ENCODE measurements around the gene SUPT6H. TPM values are rescaled to one million over a fixed set of nuclear protein-coding genes. Genes with fewer than 3 reads are reported as not detected.

Gene SUPT6H
- total and polyA plus RNA-seq, 2 of the 8 experiments (the other 6 are each of a cell fraction or from before 2014, with no cell fraction given): 32.0 to 59.9 TPM

DNA sequence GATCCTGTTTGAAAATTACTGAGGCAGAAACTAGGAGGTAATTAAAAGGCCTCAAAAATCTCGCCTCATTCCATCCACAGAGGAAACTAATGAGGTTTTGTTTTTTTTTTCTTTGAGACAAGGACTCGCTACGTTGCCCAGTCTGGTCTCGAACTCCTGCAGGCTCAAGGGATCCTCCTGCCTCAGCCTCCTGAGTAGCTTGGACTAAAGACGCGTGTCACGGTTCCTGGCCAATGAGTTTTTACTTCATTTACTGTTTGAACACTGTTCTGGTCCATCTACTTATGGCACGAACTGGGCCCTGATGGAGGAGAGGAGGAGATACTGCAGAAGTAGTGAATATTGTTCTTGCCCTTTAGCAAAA, 16.4 kb upstream of the SUPT6H start:
- Histone ChIP-seq H4K20me1 (replicated peaks in 1 of 2; ENCODE audit: control insufficient read depth in 1 of 2, insufficient read depth in 2 of 2, low read length in 2 of 2) (peaks cover 0 to 7% of the 10 kb centered on the region in 2 experiments), H3K4me1 (replicated peaks in 1 of 4; ENCODE audit: control insufficient read depth in 3 of 4, insufficient read depth in 4 of 4, low read length in 3 of 4) (0 out of 7 replicates have a peak, but pooled peaks cover 0 to 2% (median under 1%) of the 10 kb centered on the region in 4 experiments), H3K79me2 (ENCODE audit: control insufficient read depth in 1 of 2, insufficient read depth in 2 of 2, low read length in 2 of 2) (peaks cover 3 to 27% of the 10 kb centered on the region in 2 experiments; a peak in 3 of 4 replicates), H3K9me3 (ENCODE audit: insufficient read depth in 2 of 2, low read depth in 1 of 2, low read length in 1 of 2) (no peaks in the 10 kb centered on the region), H2BK5ac (ENCODE audit: low read depth, low read length) (no peak overlapping the region; the same call in 1 of the 2 replicates), H2BK12ac (ENCODE audit: low read depth, low read length) (no peak overlapping the region), H3K4me3 (ENCODE audit: extremely low read depth in 1 of 4, insufficient read depth in 2 of 4, low read depth in 3 of 4, low read length in 4 of 4) (peak overlapping the region; percentile 74 to 97 (median 88)), H3K27ac (ENCODE audit: low read depth, low read length) (peak overlapping the region; percentile 50; the same call in 1 of the 2 replicates), H3K4ac (replicated peaks; ENCODE audit: insufficient read length, low read depth, low read length) (peak overlapping the region; percentile 65), H3K56ac (replicated peaks; ENCODE audit: insufficient read length, low read depth, low read length) (peak overlapping the region; percentile 82), H3K36me3 (ENCODE audit: control insufficient read depth in 2 of 4, insufficient read depth in 4 of 4, low read length in 3 of 4) (peaks cover 14 to 38% (median 35%) of the 10 kb centered on the region in 4 experiments), H3K23ac (ENCODE audit: insufficient read length) (no peak overlapping the region), H2BK20ac (ENCODE audit: low read length) (no peak overlapping the region), H3K79me1 (ENCODE audit: low read depth, low read length) (peaks cover 4% of the 10 kb centered on the region), H3K9ac (replicated peaks in 1 of 4; ENCODE audit: extremely low read depth in 1 of 4, low read depth in 3 of 4, low read length in 3 of 4) (peak overlapping the region in 3 of 4 experiments; percentile 19 to 49 (median 45); a peak in 3 of 7 replicates), H2BK15ac (ENCODE audit: low read length) (no peak overlapping the region), H3K18ac (ENCODE audit: extremely low read depth, low read length) (no peak overlapping the region), H2AK5ac (ENCODE audit: low read depth, low read length) (no peak overlapping the region), H4K5ac (ENCODE audit: insufficient read length, low read depth, low read length) (peak overlapping the region; percentile 87), H3K4me2 (ENCODE audit: insufficient read depth in 1 of 2, low read depth in 2 of 2, low read length in 2 of 2) (peak overlapping the region; percentile 69 to 89), H2AFZ (ENCODE audit: low read length) (no peak overlapping the region), H3K27me3 (replicated peaks in 1 of 4; ENCODE audit: control insufficient read depth in 3 of 4, extremely low read depth in 1 of 4, insufficient read depth in 3 of 4, low read length in 3 of 4) (no peaks in the 10 kb centered on the region), H3K14ac (ENCODE audit: insufficient read length) (no peak overlapping the region), H4K91ac (replicated peaks; ENCODE audit: insufficient read length, low read length) (no peak overlapping the region), H3K23me2 (ENCODE audit: low read depth, low read length) (peaks cover 5% of the 10 kb centered on the region; the same call in 1 of the 2 replicates), H4K8ac (ENCODE audit: extremely low read depth, insufficient read depth, low read length) (no peak overlapping the region), H2BK120ac (replicated peaks; ENCODE audit: low read depth, low read length) (no peak overlapping the region)
- FAIRE-seq (no peak), DNase-seq (ENCODE audit: low read depth in 1 of 2, low spot score in 2 of 2) (no peak)
- ChIA-PET CTCF (ENCODE audit: partially characterized antibody) (interaction anchor here (0.9 to 7.9 kb wide), 9 partner anchors 10 to 70 kb away, joined by 3 to 54 read pairs (median 4); partner anchors contain the start of genes SDF2 and SUPT6H), POLR2A (ENCODE audit: partially characterized antibody) (interaction anchor here (0.7 to 4.7 kb wide), 21 partner anchors 10 to 79 kb away, joined by 3 to 55 read pairs (median 6); partner anchors contain the start of genes ALDOC, PROCA1, RPL23A and SDF2)
- 71% methylated on average over 8 of the region's 8 CpGs; no CpG with 5 or more reads in 1 of the 2 experiments for WGBS, 2 experiments (ENCODE audit: extremely low coverage in 1 of 2, insufficient coverage in 1 of 2, insufficient read length in 1 of 2, insufficient replicate concordance in 2 of 2, low coverage in 1 of 2, low lambda C conversion rate in 2 of 2, missing lambda C conversion rate in 1 of 2)
- no peak for TF ChIP-seq RXRA (IDR thresholded peaks at IDR 0.05; ENCODE audit: insufficient read depth, low read depth, low read length)
- TF ChIP-seq GABPA (IDR thresholded peaks at IDR 0.05; ENCODE audit: borderline replicate concordance, insufficient read depth, low read length): no peak
- TF ChIP-seq CTBP2 (IDR thresholded peaks at IDR 0.05; ENCODE audit: borderline replicate concordance, insufficient read depth, insufficient read length, low read length): no peak
- TF ChIP-seq JUN (IDR thresholded peaks at IDR 0.05; ENCODE audit: low read depth, low read length): no peak
- TF ChIP-seq SIX5 (IDR thresholded peaks at IDR 0.05; ENCODE audit: low read depth, low read length): no peak
- no peak for TF ChIP-seq EGR1 (IDR thresholded peaks at IDR 0.05; ENCODE audit: borderline replicate concordance, low read depth, low read length)
- TF ChIP-seq, protein P1, sequence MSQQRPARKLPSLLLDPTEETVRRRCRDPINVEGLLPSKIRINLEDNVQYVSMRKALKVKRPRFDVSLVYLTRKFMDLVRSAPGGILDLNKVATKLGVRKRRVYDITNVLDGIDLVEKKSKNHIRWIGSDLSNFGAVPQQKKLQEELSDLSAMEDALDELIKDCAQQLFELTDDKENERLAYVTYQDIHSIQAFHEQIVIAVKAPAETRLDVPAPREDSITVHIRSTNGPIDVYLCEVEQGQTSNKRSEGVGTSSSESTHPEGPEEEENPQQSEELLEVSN (IDR thresholded peaks at IDR 0.05): no peak

All from H1 (cell line).